ENCODE data around the gene KRTAP5-5.

KRTAP5-5 gene

DNA sequence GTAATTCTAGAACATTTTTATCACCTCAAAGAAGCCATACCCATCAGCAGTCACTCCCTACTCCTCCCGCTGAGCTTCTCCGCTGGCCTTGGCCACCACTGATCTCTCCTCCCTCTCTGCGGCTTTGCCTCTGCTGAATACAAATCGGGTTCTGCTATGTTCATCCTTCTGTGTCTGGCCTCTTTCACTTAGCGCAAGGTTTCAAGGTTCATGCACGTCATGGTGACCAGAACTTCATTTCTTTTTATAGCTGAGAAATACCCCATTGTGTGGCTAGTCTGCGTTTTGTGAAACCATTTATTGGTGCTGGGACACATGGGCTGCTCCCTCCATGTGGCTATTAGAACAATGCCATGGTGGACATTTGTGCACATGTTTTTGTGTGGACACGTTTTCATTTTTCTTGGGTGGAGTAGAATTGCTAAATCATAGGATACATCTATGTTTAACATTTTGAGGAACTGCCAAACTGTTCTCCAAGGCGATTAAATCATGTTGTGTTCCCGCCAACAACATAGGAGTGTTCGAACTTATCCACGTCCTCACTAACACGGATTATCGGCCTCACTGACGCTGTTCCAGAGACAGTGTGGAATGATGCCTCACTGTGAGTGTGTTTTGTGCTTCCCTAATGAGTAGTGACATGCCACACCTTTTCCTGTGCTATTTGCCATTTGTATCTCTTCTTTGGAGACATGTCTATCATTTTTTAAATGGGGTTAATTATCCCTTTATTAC, 43.2 kb downstream of the KRTAP5-5 start:
- no peak overlapping the region for H3K9ac ChIP-seq (ENCODE audit: low read depth, low read length)
- 92% methylated on average over 15 of the region's 15 CpGs for WGBS
- no peaks in the 10 kb centered on the region for H3K36me3 ChIP-seq (ENCODE audit: insufficient read depth, low read length)
- no peaks in the 10 kb centered on the region for H3K4me1 ChIP-seq (ENCODE audit: insufficient read depth, low read length)
- H3K27ac ChIP-seq (ENCODE audit: low read depth, low read length), result no peak overlapping the region
- no peak overlapping the region for H3K4me3 ChIP-seq (ENCODE audit: low read length)
- H3K9me3 ChIP-seq (ENCODE audit: insufficient read depth, low read depth, low read length), result no peaks in the 10 kb centered on the region
- peaks cover 3% of the 10 kb centered on the region; the same call in 1 of the 2 replicates for H3K27me3 ChIP-seq (ENCODE audit: insufficient read depth, low read length)

DNA sequence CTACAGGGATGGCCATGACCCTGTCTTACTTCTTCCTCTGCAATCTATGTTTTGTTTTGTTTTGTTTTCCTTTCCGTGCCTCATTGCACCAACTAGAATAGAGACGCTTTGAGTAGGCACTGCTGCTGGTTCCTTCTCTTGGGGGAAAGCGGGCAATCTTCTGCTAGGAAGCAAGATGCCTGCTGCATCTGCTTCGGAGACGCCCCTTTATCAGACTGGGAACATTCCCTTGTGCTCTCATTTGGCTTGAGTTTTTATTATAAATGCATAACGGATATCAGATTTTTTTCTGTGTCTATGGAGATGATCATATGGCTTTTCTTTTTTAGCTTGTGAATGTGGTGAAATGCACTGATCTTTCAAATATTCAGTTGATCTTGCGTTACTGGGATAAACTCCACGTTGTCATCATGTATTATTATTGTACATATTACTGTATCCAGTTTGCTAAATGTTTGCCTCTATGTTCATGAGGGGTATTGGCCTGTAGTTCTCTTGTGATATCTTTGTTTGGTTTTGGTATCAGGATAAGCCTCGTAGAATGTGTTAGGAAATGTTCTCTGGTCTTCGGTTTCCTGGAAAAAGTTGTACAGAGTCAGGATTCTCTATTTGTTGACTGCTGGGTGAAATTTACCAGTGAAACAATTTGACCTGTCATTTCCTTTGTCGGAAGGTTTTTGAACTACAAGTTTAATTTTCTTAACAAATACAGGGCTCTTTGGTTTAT, 44.0 kb downstream of the KRTAP5-5 start:
- Histone ChIP-seq H3K4me1 (ENCODE audit: insufficient read depth, low read length) (no peaks in the 10 kb centered on the region), H3K4me3 (ENCODE audit: low read length) (no peak overlapping the region), H3K27ac (ENCODE audit: low read depth, low read length) (no peak overlapping the region), H3K27me3 (ENCODE audit: insufficient read depth, low read length) (peaks cover 3% of the 10 kb centered on the region; the same call in 1 of the 2 replicates), H3K9ac (ENCODE audit: low read depth, low read length) (no peak overlapping the region), H3K9me3 (ENCODE audit: insufficient read depth, low read depth, low read length) (no peaks in the 10 kb centered on the region), H3K36me3 (ENCODE audit: insufficient read depth, low read length) (no peaks in the 10 kb centered on the region)
- 92% methylated on average over 8 of the region's 11 CpGs for WGBS

DNA sequence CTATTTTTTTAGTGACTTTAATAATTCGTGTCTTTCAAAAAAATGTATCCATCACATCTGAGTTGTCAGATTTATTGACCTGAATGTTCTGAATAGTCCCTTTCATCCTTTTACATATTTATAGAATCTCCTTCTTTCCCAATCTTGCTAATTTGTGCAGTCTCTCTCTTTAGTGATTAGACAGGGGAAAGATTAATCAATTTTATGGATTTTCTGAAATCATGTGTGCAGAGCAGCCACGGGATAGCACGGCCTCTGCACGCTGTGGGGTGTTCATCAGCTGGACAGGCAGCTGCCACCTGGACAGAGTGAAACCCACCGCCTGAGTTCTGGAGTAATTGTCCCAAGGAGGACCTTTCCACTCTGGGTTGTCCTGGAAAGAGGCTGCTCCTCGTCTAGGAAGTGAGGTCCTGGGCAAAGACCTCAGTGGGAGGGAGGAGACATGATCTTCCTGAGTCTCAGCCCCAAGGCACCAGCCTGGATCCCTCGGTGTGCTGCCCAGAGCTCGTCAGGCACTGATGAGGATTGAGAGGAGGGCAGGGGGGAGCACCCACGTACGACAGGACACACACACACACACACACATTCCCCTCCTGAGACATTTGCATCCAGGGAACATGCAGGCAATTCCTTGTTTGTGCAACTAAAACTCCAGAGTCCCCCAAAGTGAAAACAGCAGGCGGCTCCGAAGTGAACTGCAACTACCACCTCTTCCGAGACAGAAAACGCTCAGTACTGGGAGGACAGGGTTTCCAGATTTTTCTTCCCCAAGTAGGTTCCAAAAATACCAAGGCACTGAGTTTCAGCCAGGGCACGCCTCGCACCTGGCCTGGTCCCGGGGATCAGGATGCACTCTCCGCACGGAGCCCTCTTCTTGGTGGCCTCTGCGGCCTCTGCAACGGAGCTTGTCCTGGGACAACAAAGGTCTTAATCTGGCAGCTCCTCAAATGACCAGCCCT, 44.9 kb downstream of the KRTAP5-5 start:
- H3K9ac ChIP-seq (ENCODE audit: low read depth, low read length), result no peak overlapping the region
- no peak overlapping the region for H3K27ac ChIP-seq (ENCODE audit: low read depth, low read length)
- no peaks in the 10 kb centered on the region for H3K4me1 ChIP-seq (ENCODE audit: insufficient read depth, low read length)
- no peak overlapping the region for H3K4me3 ChIP-seq (ENCODE audit: low read length)
- H3K27me3 ChIP-seq (ENCODE audit: insufficient read depth, low read length), result peaks cover 3% of the 10 kb centered on the region; the same call in 1 of the 2 replicates
- H3K9me3 ChIP-seq (ENCODE audit: insufficient read depth, low read depth, low read length), result no peaks in the 10 kb centered on the region
- WGBS, result 82% methylated on average over 21 of the region's 21 CpGs
- H3K36me3 ChIP-seq (ENCODE audit: insufficient read depth, low read length), result no peaks in the 10 kb centered on the region

DNA sequence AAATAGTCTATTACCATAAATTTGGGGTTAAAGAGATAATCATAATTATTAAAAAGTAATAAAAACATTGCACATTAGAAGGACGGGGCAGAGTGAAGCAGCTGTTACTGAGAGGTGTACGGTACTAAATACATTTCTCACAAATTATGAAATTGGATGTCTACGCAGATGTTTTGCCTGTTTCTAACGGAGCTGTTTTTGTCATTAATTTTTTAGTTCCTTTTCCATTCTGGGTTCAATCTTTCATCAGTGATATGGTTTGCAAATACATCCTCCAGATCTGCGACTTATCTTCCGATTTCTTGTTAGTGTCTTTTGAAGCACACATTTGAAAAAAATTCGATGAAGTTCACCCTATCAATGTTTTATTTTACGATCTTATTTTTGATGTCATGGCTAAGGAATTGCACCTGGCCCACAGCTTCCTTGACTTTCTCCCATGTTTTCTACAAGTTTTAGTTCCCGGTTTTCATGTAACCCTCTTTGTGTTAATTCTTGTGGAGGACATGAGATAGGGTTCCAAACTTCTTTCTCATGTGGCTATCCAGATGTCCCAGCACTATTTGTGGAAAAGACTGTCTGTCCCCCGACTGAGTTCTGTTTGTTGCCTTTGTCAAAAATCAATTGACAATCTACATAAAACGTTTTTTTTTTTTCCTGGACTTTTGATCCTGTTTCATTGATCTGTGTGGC, 46.1 kb downstream of the KRTAP5-5 start:
- Histone ChIP-seq H3K9me3 (ENCODE audit: insufficient read depth, low read depth, low read length) (no peaks in the 10 kb centered on the region), H3K27ac (ENCODE audit: low read depth, low read length) (no peak overlapping the region), H3K9ac (ENCODE audit: low read depth, low read length) (no peak overlapping the region), H3K4me3 (ENCODE audit: low read length) (no peak overlapping the region), H3K36me3 (ENCODE audit: insufficient read depth, low read length) (no peaks in the 10 kb centered on the region), H3K27me3 (ENCODE audit: insufficient read depth, low read length) (peaks cover 3% of the 10 kb centered on the region; the same call in 1 of the 2 replicates), H3K4me1 (ENCODE audit: insufficient read depth, low read length) (no peaks in the 10 kb centered on the region)
- 87% methylated on average over 10 of the region's 11 CpGs for WGBS

DNA sequence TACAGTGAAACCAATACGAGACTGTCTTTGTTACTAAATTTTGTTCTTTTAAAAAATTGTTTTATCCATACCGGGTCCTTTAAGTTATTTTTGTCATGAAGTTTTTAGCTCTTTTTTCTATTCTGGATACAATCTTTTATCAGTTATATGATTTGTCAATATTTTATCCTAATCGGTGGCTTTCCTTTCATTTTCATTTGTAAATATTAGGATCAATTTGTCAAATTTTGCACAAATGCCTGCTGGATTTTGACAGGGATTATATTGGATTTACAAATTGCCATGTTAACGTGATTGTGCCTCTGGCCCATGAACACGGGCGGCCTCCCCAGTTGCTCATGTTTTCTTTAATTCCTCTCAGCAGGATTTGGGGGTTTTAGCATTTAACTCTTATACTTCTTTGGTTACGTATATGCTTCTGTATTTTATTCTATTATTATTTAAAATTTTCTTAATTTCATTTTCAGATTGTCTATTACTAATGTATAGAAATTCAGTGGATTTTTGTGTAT, 46.7 kb downstream of the KRTAP5-5 start:
- H3K4me1 ChIP-seq (ENCODE audit: insufficient read depth, low read length), result no peaks in the 10 kb centered on the region
- H3K9me3 ChIP-seq (ENCODE audit: insufficient read depth, low read depth, low read length), result no peaks in the 10 kb centered on the region
- H3K27me3 ChIP-seq (ENCODE audit: insufficient read depth, low read length), result peaks cover 3% of the 10 kb centered on the region; the same call in 1 of the 2 replicates
- no peaks in the 10 kb centered on the region for H3K36me3 ChIP-seq (ENCODE audit: insufficient read depth, low read length)
- no peak overlapping the region for H3K27ac ChIP-seq (ENCODE audit: low read depth, low read length)
- 90% methylated on average over 5 of the region's 7 CpGs for WGBS
- no peak overlapping the region for H3K4me3 ChIP-seq (ENCODE audit: low read length)
- H3K9ac ChIP-seq (ENCODE audit: low read depth, low read length), result no peak overlapping the region

DNA sequence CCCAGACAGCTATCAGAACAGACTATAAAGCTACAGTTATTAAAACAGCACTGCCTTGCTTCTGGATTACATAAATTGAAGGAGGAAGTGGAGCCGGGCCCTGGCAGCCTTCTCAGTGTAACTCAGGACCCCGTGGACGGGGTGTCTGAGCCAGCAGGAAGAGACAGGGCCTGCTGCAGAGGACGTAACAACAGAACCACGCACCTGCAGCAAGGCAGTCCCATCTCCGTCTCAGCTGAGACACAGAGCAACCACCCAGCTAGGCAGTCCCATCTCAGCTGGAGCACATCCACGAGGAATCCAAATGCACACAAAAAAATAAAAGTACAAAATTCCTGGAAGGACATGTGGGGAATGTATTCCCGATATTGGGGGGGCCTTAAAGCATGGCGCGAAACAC, 50.3 kb downstream of the KRTAP5-5 start:
- Histone ChIP-seq H3K36me3 (ENCODE audit: insufficient read depth, low read length) (no peaks in the 10 kb centered on the region), H3K4me3 (ENCODE audit: low read length) (no peak overlapping the region), H3K4me1 (ENCODE audit: insufficient read depth, low read length) (no peaks in the 10 kb centered on the region), H3K9ac (ENCODE audit: low read depth, low read length) (no peak overlapping the region), H3K27ac (ENCODE audit: low read depth, low read length) (no peak overlapping the region), H3K9me3 (ENCODE audit: insufficient read depth, low read depth, low read length) (no peaks in the 10 kb centered on the region), H3K27me3 (ENCODE audit: insufficient read depth, low read length) (no peaks in the 10 kb centered on the region)
- WGBS, result 92% methylated on average over 10 of the region's 10 CpGs

Measured in HUES64 (cell line).